ENCODE results near the gene ZMAT2. TPM values are rescaled to one million over a fixed set of nuclear protein-coding genes. Genes with fewer than 3 reads are reported as not detected.

ZMAT2 gene
- total and polyA plus RNA-seq, 2 of the 8 experiments (the other 6 are each of a cell fraction or from before 2014, with no cell fraction given), result 56.8 to 65.9 TPM

DNA sequence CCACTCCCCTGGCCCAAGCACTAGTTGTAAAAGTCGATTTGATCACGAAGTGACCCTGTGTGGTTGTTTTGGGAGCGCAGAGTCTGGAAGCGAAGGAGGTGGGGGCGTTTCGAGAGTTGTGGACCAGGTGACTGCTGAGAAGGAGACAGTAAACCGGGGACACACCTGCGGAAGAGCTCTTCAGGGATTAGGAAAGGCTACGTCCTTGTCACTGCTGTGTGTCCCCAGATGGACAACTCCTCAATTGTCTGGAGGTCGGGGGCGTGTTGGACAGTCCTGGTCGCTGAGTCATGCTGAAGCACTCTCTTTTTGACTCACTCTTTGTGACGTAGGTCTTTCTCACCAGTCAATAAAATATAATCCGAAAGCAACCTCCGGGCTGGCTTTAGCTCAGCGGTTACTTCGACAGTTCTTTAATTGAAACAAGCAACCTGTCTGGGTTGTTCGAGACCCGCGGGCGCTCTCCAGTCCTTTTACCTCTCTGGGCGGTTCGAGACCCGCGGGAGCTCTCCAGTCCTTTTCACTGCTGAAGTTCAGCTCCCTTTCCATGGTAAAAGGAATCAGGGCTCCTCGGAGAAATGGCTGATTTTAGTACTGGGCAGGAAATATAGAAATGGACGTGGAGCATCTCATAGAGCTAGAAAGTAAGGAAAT is 10.8 kb downstream of the ZMAT2 start (continued):
- TF ChIP-seq BRCA1 (IDR thresholded peaks at IDR 0.05; ENCODE audit: low read depth, low read length) (no peak), KDM5A (IDR thresholded peaks at IDR 0.05; ENCODE audit: low read length) (no peak), NRF1 (IDR thresholded peaks at IDR 0.05; ENCODE audit: low read depth, low read length) (no peak), NANOG (IDR thresholded peaks at IDR 0.05; ENCODE audit: insufficient read depth, low read depth, low read length, poor library complexity, severe bottlenecking) (no peak), SIN3A (conservative IDR thresholded peaks at IDR 0.05 in 1 of 2, IDR thresholded peaks at IDR 0.05 in 1 of 2; ENCODE audit: low read depth in 1 of 2, low read length in 2 of 2) (peak; percentile 70 to 74; a peak in 1 of 4 replicates), HDAC6 (IDR thresholded peaks at IDR 0.05; ENCODE audit: low read depth, low read length) (no peak), SUZ12 (IDR thresholded peaks at IDR 0.05; ENCODE audit: low read length) (no peak), FOSL1 (IDR thresholded peaks at IDR 0.05; ENCODE audit: insufficient read depth, low read depth, low read length) (no peak), TAF1 (IDR thresholded peaks at IDR 0.05; ENCODE audit: low read depth, low read length) (peak; percentile 34; the same call in 1 of the 2 replicates), TAF7 (optimal IDR thresholded peaks at IDR 0.05; ENCODE audit: borderline replicate concordance, low read depth, low read length) (peak; percentile 28), BACH1 (IDR thresholded peaks at IDR 0.05; ENCODE audit: low read length) (peak; percentile 98), USF2 (IDR thresholded peaks at IDR 0.05; ENCODE audit: low read length) (no peak), CHD2 (IDR thresholded peaks at IDR 0.05; ENCODE audit: low read length) (no peak), SIX5 (IDR thresholded peaks at IDR 0.05; ENCODE audit: low read depth, low read length) (no peak), CBX8 (IDR thresholded peaks at IDR 0.05; ENCODE audit: borderline replicate concordance, low read depth, low read length) (no peak), SAP30 (IDR thresholded peaks at IDR 0.05; ENCODE audit: insufficient read depth, insufficient replicate concordance, low read length) (no peak), TCF12 (IDR thresholded peaks at IDR 0.05; ENCODE audit: low read depth, low read length) (no peak), SP1 (IDR thresholded peaks at IDR 0.05; ENCODE audit: low read depth, low read length) (no peak), SP2 (IDR thresholded peaks at IDR 0.05; ENCODE audit: low read length) (no peak)
- TF ChIP-seq, protein P1, sequence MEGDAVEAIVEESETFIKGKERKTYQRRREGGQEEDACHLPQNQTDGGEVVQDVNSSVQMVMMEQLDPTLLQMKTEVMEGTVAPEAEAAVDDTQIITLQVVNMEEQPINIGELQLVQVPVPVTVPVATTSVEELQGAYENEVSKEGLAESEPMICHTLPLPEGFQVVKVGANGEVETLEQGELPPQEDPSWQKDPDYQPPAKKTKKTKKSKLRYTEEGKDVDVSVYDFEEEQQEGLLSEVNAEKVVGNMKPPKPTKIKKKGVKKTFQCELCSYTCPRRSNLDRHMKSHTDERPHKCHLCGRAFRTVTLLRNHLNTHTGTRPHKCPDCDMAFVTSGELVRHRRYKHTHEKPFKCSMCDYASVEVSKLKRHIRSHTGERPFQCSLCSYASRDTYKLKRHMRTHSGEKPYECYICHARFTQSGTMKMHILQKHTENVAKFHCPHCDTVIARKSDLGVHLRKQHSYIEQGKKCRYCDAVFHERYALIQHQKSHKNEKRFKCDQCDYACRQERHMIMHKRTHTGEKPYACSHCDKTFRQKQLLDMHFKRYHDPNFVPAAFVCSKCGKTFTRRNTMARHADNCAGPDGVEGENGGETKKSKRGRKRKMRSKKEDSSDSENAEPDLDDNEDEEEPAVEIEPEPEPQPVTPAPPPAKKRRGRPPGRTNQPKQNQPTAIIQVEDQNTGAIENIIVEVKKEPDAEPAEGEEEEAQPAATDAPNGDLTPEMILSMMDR (IDR thresholded peaks at IDR 0.05; ENCODE audit: control extremely low read depth in 1 of 3, insufficient read depth in 1 of 3, low read depth in 1 of 3, low read length in 3 of 3), result no peak
